ENCODE data around the gene AP1G2.

Gene AP1G2

GRCh38 chr14:23572836-23573235 is 5.2 kb upstream of the AP1G2 start:
- TF ChIP-seq CTCF (IDR thresholded peaks at IDR 0.05) (no peak), ZFX (IDR thresholded peaks at IDR 0.05; ENCODE audit: borderline replicate concordance) (no peak)
- no peak overlapping the region for H3K27ac ChIP-seq

- no peak overlapping the region for H3K27ac ChIP-seq
- TF ChIP-seq CTCF (IDR thresholded peaks at IDR 0.05) = no peak
Measured at GRCh38 chr14:23572524-23572828, 4.9 kb upstream of the AP1G2 start.

GRCh38 chr14:23571701-23572523 is 4.3 kb upstream of the AP1G2 start:
- TF ChIP-seq ZFX (IDR thresholded peaks at IDR 0.05; ENCODE audit: borderline replicate concordance) = no peak
- TF ChIP-seq CTCF (IDR thresholded peaks at IDR 0.05) = no peak
- H3K27ac ChIP-seq = no peak overlapping the region

GRCh38 chr14:23570806-23571483 is 3.4 kb upstream of the AP1G2 start:
- H3K27ac ChIP-seq = no peak overlapping the region
- TF ChIP-seq ZFX (IDR thresholded peaks at IDR 0.05; ENCODE audit: borderline replicate concordance) = no peak
- TF ChIP-seq CTCF (IDR thresholded peaks at IDR 0.05) = no peak

- H3K27ac ChIP-seq = no peak overlapping the region
- TF ChIP-seq CTCF (IDR thresholded peaks at IDR 0.05) (no peak), ZFX (IDR thresholded peaks at IDR 0.05; ENCODE audit: borderline replicate concordance) (no peak)
Measured at GRCh38 chr14:23569443-23570151, 2.0 kb upstream of the AP1G2 start.

- TF ChIP-seq CTCF (IDR thresholded peaks at IDR 0.05) = peak; percentile 34
- TF ChIP-seq ZFX (IDR thresholded peaks at IDR 0.05; ENCODE audit: borderline replicate concordance) = no peak
- 0 out of 2 replicates have a peak overlapping the region, but pooled peaks have one; percentile 83 for H3K27ac ChIP-seq
Measured at GRCh38 chr14:23568600-23569331, 1.2 kb upstream of the AP1G2 start.

All from 22Rv1 (cell line).